H7 (cell line): ENCODE results near the gene OBSL1. TPM values are rescaled to one million over a fixed set of nuclear protein-coding genes. Genes with fewer than 3 reads are reported as not detected.
A peak's percentile ranks its signal among the peaks of the same experiment; 100 is the strongest.

Source experiments
- DNase-seq: peaks from one replicate; pipeline ENCODE4 v3.0.0; 2012
- H3K27me3 ChIP-seq: 2 replicates; pipeline ENCODE4 v1.6.0; 2011; ENCODE audit warnings: mild to moderate bottlenecking, low read length; ENCODE audit not compliant: control insufficient read depth, insufficient read depth
- H3K36me3 ChIP-seq: replicated peaks from 2 replicates; pipeline ENCODE4 v1.5.1; 2011; ENCODE audit warnings: low read length; ENCODE audit not compliant: control insufficient read depth, insufficient read depth
- H3K4me3 ChIP-seq: 2 replicates; pipeline ENCODE4 v1.5.1; 2011; ENCODE audit warnings: low read depth, mild to moderate bottlenecking, control low read depth, low read length, moderate library complexity; ENCODE audit not compliant: insufficient read depth
- total RNA-seq: library from RNA; depleted of rRNA; stranded (reverse); fragments of >200 nt; shearing (Covaris generic); gene quantifications from 2 replicates; pipeline ENCODE4 v1.2.3, GENCODE V29; 2014; rRNA removed

The OBSL1 gene
- total RNA-seq, result 155 and 158 TPM in 2 replicates

DNA sequence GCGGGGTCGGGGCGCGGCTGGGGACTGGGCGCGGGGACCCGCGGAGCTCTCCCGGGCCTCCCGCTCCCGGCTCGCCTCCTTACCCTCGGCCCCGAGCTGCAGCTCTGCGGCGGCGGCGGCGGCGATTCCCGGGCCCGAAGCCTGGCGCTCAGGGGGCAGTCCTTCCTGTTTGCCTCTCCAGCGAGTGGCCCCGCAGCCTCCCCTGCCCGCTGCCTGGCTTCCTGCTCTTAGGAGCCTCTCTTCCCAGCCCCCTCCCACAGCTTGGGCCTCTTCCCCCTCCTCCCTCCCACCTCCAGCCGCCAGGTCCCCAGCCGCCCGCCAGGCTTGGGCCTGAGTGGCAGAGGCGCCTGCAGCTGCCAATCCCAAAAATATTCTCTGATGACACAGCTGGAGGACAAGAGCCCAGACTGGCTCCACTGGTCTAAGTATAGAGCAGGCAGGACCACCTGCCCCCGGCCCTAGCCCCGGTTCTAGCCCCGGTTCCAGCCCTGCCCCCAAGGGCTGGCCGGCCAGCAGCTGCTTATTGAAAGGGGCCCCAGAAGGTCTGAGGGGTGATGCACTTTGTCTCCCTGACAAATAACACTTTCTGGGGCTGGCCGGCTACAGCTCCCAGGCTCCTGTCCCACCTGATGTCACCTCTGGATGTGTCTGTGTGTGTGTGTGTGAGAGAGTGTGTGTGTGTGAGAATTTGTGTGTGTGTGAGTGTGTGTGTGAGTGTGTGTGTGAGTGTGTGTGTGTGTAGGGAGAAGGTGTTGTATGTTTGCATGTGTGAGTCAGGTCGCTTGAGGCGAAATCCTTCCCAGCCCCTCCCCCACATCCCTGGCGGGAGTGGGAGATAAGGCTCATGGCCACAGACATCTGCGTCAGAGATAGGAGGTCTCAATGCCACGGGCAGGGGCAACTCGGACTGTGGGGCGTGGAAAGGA lies at the start of gene OBSL1:
Gene OBSL1 (minus strand): TSS at position 229 of the 926 bp plus-strand sequence. CDS start 307 bp downstream, outside the sequence.
- DNase-seq, result peak; percentile 98
- Histone ChIP-seq H3K27me3 (no peaks in the 10 kb centered on the region), H3K36me3 (peaks cover 1% of the 10 kb centered on the region), H3K4me3 (peak within 1 kb of the TSS; percentile 74)

DNA sequence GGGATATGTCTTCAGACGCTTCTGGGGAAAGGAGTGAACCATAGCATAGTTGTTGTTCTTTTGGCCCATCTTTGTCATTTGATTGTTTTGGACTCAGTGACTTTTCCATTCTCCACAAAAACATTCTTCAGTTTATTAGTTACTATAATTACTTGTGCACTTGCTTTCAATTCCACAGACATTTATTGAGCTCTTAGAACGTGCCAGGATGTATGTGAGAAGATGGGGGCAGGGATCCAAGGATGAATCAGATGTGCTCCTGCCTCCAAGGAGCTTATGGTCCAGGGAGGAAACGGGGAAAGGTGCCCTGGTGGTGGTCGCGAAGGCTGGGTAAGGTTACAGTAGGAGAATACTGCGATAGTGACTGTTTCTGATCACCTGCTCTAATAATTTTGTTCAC lies 49.2 kb upstream of the OBSL1 start:
- Histone ChIP-seq H3K27me3 (no peaks in the 10 kb centered on the region), H3K4me3 (no peak overlapping the region), H3K36me3 (no peaks in the 10 kb centered on the region; the same call in 1 of the 2 replicates)
- no peak for DNase-seq

DNA sequence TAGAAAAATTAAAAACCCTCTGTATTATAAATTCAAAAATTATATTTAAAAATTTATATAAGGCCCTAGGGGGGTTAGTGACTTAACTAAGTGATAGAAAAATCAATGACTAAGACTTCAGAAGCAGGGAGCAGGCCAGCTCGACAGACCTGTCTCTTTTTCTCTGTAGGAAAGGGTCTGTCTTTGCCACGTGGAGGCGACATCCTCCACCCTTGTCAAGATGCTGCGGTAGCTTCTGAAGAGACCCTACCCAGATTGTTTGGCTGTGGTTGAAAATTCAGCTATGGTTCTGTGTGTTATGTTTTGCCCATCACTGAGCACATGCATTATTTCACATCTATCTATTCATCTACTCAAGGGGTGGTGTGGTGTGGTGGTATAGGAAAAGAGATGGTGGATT lies 47.9 kb upstream of the OBSL1 start:
- DNase-seq, result peak; percentile 82
- peaks cover 2% of the 10 kb centered on the region; the same call in 1 of the 2 replicates for H3K36me3 ChIP-seq
- H3K4me3 ChIP-seq, result no peak overlapping the region
- H3K27me3 ChIP-seq, result no peaks in the 10 kb centered on the region

DNA sequence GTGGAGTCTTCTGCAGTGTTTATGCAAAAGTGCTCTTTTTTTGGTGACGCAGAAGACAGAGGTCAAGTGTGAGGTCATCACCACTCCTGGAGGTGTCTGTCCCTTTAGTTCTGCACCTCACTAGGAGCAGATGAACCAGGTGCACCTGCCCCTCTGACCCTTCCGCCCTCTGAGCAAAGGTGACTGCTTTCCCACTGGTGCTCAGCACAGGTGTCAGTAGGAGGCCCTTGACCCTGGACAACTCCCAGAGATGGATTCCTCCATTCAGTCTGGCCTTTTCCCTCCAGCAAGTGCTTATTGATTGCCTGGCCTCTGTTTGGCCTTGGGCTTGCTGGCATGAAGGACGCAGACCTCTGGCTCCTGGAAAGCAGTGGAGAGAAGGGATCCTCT lies 47.4 kb upstream of the OBSL1 start:
- H3K27me3 ChIP-seq, result no peaks in the 10 kb centered on the region
- no peak for DNase-seq
- H3K4me3 ChIP-seq, result no peak overlapping the region
- H3K36me3 ChIP-seq, result peaks cover 2% of the 10 kb centered on the region; the same call in 1 of the 2 replicates

DNA sequence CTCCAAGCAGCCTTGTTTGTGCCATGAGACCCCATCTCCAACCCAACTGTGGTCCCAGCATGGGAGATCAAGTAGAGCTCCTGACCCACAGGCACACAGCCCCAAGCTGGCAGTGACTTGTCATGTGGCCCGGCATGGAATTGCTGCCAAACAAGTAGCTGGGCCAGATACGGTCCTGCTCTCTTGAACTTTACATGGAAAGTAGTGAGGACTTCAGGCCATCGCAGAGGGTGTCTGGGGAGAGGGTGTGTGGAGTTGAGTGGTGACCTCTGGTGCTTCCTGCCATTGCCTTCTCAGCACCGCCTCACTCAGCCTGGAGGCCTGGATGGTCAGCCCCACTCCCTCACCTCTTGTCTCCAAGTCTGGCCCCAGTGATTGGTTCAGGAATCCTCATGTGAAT lies 45.2 kb upstream of the OBSL1 start:
- H3K27me3 ChIP-seq, result no peaks in the 10 kb centered on the region
- H3K36me3 ChIP-seq, result peaks cover 4% of the 10 kb centered on the region
- H3K4me3 ChIP-seq, result no peak overlapping the region
- DNase-seq, result no peak

DNA sequence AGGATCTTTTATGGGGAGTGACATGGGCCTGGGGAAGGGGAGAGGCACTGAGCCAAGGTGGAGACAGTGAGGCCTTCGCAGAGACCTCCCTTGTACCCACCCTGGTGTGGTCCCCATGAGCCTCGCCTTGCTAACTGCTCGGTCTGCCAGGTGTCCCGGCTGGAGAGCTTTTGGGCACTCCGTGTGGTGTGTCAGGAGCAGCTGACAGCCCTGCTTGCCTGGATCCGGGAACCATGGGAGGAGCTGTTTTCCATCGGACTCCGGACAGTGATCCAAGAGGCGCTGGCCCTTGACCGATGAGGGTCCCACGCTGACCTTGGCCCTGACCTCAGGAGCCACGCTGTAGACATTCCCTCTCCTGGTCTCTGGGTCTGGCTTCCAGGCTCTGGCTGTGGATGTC lies 44.6 kb upstream of the OBSL1 start:
- Histone ChIP-seq H3K36me3 (peaks cover 4% of the 10 kb centered on the region), H3K4me3 (no peak overlapping the region), H3K27me3 (no peaks in the 10 kb centered on the region)
- DNase-seq, result no peak

DNA sequence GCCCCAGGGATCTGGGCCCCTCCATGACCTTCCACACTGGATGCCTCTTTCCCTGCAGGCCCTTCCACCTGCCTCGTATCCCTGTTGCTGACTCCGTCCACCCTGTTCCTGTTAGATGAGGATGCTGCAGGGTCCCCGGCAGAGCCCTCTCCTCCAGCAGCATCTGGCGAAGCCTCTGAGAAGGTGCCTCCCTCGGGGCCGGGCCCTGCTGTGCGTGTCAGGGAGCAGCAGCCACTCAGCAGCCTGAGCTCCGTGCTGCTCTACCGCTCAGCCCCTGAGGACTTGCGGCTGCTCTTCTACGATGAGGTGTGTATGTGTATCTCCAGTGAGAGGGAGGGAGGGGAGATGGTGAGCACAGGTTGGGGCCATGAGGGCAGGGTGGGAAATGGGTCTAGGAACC lies 43.7 kb upstream of the OBSL1 start:
- no peak overlapping the region for H3K4me3 ChIP-seq
- H3K27me3 ChIP-seq, result no peaks in the 10 kb centered on the region
- peaks cover 4% of the 10 kb centered on the region for H3K36me3 ChIP-seq
- DNase-seq, result no peak

DNA sequence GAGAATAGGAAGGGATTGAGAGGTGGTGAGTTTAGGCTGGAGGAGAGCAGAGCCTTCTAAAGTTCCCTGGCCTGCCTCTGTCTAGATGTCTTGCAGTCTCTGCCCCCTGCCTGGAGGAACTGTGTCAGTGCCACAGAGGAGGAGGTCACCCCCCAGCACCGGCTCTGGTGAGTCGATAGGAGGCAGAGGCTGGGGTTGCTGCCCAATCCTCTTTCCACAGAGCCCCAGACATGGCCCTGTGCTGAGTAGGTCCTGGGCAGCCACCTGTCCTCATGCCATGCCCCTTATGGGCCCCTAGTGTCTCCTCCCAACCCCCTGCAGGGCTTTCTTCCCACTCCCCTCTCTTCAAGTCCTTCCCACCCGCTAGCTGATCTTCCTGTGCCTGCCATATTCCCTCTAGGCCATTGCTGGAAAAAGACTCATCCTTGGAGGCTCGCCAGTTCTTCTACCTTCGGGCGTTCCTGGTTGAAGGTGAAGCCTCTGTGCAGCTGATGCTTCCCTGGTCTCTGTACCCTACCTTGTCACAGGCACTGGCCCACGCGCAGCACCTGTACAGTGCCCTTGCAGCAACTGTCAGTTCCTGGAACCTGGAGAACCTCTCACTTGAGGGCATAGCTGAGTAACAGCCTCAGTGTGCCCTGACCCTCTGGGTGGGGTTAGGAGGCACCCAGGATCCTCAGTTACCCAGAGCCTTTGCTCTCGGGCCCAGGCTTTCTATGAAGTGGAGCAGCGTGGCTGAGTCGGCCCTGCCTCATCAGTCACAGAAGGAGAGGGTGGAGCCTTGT lies 42.9 kb upstream of the OBSL1 start:
- Histone ChIP-seq H3K27me3 (no peaks in the 10 kb centered on the region), H3K36me3 (peaks cover 4% of the 10 kb centered on the region), H3K4me3 (no peak overlapping the region)
- no peak for DNase-seq

DNA sequence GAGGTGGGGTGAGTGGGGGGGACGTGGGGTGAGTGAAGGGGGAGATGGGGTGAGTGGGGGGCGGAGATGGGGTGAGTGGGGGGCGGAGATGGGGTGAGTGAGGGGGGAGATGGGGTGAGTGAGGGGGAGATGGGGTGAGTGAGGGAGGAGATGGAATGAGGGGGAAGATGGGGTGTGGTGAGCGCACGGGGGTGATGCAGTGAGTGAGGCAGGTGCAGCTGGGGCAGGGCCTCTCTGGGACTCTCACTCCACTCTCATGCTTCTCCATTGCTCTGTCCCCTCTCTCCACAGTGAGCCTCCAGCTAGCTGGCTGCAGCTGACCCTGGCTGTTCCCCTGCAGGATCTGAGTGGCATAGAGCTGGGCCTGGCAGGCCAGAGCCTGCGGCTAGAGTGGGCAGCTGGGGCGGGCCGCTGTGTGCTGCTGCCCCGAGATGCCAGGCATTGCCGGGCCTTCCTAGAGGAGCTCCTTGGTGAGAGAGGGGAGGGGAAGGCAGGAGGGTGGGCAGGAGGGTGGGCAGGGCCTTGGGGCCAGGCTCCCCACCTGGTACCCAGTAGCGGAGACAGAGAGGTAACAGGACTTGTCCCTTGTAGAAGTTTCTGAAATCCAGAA lies 42.2 kb upstream of the OBSL1 start:
- DNase-seq, result no peak
- Histone ChIP-seq H3K4me3 (no peak overlapping the region), H3K27me3 (no peaks in the 10 kb centered on the region), H3K36me3 (peaks cover 4% of the 10 kb centered on the region)

DNA sequence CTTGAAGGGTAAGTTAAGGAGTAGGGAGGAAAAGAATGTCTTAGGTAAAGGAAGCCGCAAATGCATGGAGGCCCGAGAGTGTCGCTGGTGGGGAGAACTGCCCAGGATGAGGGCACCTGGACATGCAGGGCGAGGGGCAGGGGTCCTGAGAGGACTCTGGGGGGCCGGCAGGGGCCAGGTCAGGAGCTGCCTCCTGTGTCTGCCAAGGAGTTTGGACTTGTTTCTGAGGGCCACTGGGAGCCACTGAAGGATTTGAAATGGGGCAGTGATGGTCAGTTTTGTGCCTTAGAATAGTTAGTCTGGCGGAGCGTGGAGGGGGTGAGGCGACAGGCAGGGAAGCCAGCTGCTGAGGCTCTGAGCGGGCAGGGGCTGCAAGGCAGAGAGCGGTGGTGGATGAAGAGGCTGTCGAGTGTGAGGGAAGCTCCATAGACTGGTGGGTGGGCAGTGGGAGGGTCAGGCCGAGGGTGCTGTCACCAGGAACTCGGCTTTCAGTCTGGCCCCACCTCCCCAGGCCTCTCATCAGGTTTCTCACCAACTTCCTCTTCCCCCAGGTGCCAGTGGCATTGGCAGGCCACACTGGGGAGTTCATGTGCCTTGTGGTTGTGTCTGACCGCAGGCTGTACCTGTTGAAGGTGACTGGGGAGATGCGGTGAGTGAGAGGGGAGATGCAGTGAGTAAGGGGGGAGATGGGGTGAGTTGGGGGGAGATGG lies 41.4 kb upstream of the OBSL1 start:
- Histone ChIP-seq H3K4me3 (no peak overlapping the region), H3K27me3 (no peaks in the 10 kb centered on the region), H3K36me3 (peaks cover 4% of the 10 kb centered on the region)
- DNase-seq, result peak; percentile 52

DNA sequence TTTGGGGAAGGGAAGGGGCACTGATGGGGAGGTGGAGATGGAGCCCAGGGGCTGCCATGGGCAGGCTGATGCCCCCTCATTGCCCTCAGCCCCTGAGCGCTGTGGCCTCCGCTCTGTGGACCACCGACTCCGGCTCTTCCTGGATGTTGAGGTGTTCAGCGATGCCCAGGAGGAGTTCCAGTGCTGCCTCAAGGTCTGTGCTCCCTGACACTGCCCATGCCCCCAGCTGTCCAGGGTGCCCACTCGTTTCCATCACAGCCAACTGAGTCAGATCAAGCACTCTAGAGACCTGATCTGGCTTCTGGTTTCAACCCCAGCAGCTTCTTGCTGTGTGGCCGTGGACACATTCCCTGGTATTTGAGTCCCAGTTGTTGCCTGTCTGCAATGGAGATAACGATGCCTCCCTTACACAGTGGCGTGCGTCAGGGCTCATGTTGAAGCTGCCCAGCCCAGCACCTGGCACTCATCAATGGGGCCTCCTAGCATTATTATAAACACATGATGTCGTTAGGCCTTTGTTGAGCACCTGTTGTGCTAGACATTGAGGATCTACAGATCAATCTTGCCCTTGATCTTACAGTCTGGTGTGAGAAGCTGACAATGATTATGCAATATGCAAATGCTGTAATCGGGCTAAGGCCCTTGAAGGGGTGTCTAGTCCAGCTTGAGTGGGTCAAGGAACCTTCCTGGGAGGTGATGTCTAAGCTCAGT lies 40.7 kb upstream of the OBSL1 start:
- peaks cover 4% of the 10 kb centered on the region for H3K36me3 ChIP-seq

DNA sequence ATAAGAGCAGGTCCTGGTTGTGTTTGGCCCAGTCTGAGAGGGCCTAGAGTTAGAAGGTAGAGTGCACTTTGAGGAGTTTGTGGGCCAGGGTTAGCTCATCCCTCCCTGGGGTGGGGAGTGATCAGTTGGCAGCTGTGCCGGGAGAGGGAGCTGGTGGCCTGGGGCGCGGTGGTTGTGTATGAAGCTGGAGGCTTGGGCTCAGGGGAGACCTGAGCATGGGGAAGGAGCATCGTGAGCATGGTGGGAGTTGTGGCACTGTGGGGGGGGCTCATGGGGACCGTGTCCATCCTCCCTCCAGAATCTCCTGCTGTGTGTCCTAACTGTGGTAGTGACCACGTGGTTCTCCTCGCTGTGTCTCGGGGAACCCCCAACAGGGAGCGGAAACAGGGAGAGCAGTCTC lies 40.0 kb upstream of the OBSL1 start:
- no peak for DNase-seq
- H3K36me3 ChIP-seq, result peaks cover 6% of the 10 kb centered on the region
- H3K27me3 ChIP-seq, result no peaks in the 10 kb centered on the region
- H3K4me3 ChIP-seq, result no peak overlapping the region

More for the DNA sequence above, 40.7 kb upstream of the OBSL1 start:
- Histone ChIP-seq H3K27me3 (no peaks in the 10 kb centered on the region), H3K4me3 (no peak overlapping the region)
- DNase-seq, result no peak

DNA sequence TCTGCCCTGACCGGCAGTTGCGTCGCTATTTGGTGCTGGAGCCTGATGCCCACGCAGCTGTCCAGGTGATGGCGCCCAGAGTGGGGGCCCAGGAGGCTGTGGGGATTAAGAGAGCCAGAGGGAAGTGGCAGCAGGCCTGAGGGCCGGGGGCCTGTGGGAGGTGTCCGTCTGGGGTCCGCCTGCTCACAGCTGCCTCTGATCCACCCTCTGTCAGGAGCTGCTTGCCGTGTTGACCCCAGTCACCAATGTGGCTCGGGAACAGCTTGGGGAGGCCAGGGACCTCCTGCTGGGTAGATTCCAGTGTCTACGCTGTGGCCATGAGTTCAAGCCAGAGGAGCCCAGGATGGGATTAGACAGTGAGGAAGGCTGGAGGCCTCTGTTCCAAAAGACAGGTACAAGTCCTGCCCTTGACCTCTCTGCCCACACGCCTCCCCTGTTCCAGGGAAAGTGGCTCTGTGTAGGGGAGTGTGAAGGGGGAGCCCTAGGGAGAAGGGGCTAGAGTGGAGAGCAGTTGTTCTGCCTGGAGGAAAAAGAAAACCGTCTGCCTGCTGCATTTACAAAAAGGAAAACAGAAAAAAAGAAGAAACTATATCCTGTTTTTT lies 37.9 kb upstream of the OBSL1 start:
- peaks cover 5% of the 10 kb centered on the region for H3K36me3 ChIP-seq
- no peak overlapping the region for H3K4me3 ChIP-seq
- DNase-seq, result no peak
- no peaks in the 10 kb centered on the region for H3K27me3 ChIP-seq
